Naive thymus-derived CD8-positive, alpha-beta T cell (primary cell): Measurements from ENCODE around the gene GGCT. TPM values are rescaled to one million over a fixed set of nuclear protein-coding genes. Genes with fewer than 3 reads are reported as not detected.

ENCODE experiments used
- ATAC-seq, 2 donors: fragments of 150-1000 bp; cut with Tn5 transposase in 1 of 2; sonication (Bioruptor Pico), chemical (Tn5 transposase) in 1 of 2; 1 replicate in 1 of 2; 2 replicates in 1 of 2; pipeline ENCODE4 v1.10.0; 2021; ENCODE audit warnings: mild to moderate bottlenecking in 2 of 2, moderate library complexity in 2 of 2
- POLR2A ChIA-PET: fragments of 350-600 bp; sonication (Branson Sonifier 250); formaldehyde crosslinking; loops from one replicate; lab custom pipeline; 2021; ENCODE audit warnings: antibody characterized with exemption; lab: Charles Lee
- DNase-seq, 10 donors: peaks; one replicate each; pipeline versions ENCODE4 v3.0.0 to v3.0.0-alpha.2; 2020 to 2022
- H3K27ac Mint-ChIP-seq, 10 donors: one replicate each; pipeline ENCODE4 v1.8.0; 2020 to 2022; ENCODE audit warnings: mild to moderate bottlenecking in 10 of 10, mixed read lengths in 10 of 10, moderate library complexity in 4 of 10, inconsistent platforms in 1 of 10
- H3K27me3 Mint-ChIP-seq, 5 donors: one replicate each; pipeline ENCODE4 v1.8.0; 2021 to 2022; ENCODE audit warnings: mixed read lengths in 5 of 5
- H3K36me3 Mint-ChIP-seq, 3 donors: one replicate each; pipeline ENCODE4 v1.8.0; 2020 to 2022; ENCODE audit warnings: mixed read lengths in 3 of 3, mild to moderate bottlenecking in 2 of 3, inconsistent platforms in 1 of 3
- H3K4me1 Mint-ChIP-seq, 4 donors: one replicate each; pipeline ENCODE4 v1.8.0; 2021 to 2022; ENCODE audit warnings: mixed read lengths in 4 of 4
- H3K4me3 Mint-ChIP-seq, 10 donors: one replicate each; pipeline ENCODE4 v1.8.0; 2020 to 2022; ENCODE audit warnings: mild to moderate bottlenecking in 10 of 10, mixed read lengths in 10 of 10, moderate library complexity in 6 of 10, inconsistent platforms in 1 of 10
- H3K9me3 Mint-ChIP-seq, 9 donors: one replicate each; pipeline ENCODE4 v1.8.0; 2020 to 2022; ENCODE audit warnings: mixed read lengths in 9 of 9, mild to moderate bottlenecking in 3 of 9, inconsistent platforms in 1 of 9, moderate library complexity in 1 of 9
- polyA plus RNA-seq, 3 donors: library from polyadenylated mRNA; unstranded; fragments of 300-500 nt; fragmentation: Illumina TruSeq; gene quantifications; one replicate each; pipeline ENCODE4 v1.2.3, GENCODE V29; 2021
- total RNA-seq, 8 experiments: library from RNA in 2 of 8; stranded (reverse) in 2 of 8; gene quantifications; one replicate each; pipeline ENCODE4 v1.2.3 and lab custom pipeline; 2021 to 2026

The GGCT gene
- total and polyA plus RNA-seq, 5 experiments from 2014 or later: 13.8 to 28.2 (median 26.0) TPM

GRCh38 chr7:30473903-30474302 lies 30.7 kb downstream of the GGCT start:
- Mint-ChIP-seq H3K27ac (peak overlapping the region in 2 of 10 donors; percentile 18 to 47), H3K4me3 (no peak overlapping the region), H3K27me3 (no peaks in the 10 kb centered on the region), H3K4me1 (peaks cover 29 to 92% (median 88%) of the 10 kb centered on the region in 4 donors), H3K36me3 (peaks cover 0 to 7% (median 6%) of the 10 kb centered on the region in 3 donors), H3K9me3 (no peaks in the 10 kb centered on the region)
- POLR2A ChIA-PET: interaction anchor here (0.7 kb wide), 1 partner anchor 130 kb away, joined by 3 read pairs; no protein-coding TSS in a partner anchor
- DNase-seq (no peak), ATAC-seq (no peak)

GRCh38 chr7:30472784-30473775 lies 31.5 kb downstream of the GGCT start:
- Mint-ChIP-seq H3K9me3 (no peaks in the 10 kb centered on the region), H3K27me3 (no peaks in the 10 kb centered on the region), H3K27ac (peak overlapping the region in 6 of 10 donors; percentile 1 to 66 (median 32)), H3K4me3 (no peak overlapping the region), H3K36me3 (peaks cover 0 to 7% (median 6%) of the 10 kb centered on the region in 3 donors), H3K4me1 (peaks cover 30 to 97% (median 93%) of the 10 kb centered on the region in 4 donors)
- DNase-seq: no peak
- no peak for ATAC-seq
- POLR2A ChIA-PET: interaction anchor here (0.7 kb wide), 1 partner anchor 130 kb away, joined by 3 read pairs; no protein-coding TSS in a partner anchor

- Mint-ChIP-seq H3K36me3 (peaks cover 0 to 7% (median 6%) of the 10 kb centered on the region in 3 donors), H3K27me3 (no peaks in the 10 kb centered on the region), H3K4me3 (peak overlapping the region in 3 of 10 donors; percentile 5 to 46 (median 37)), H3K9me3 (no peaks in the 10 kb centered on the region), H3K4me1 (peaks cover 30 to 96% (median 91%) of the 10 kb centered on the region in 4 donors), H3K27ac (peak overlapping the region in 6 of 10 donors; percentile 1 to 66 (median 29))
- DNase-seq: no peak
- POLR2A ChIA-PET: no interaction called here
- ATAC-seq: peak in 1 of 2 donors; percentile 33
These were observed 32.4 kb downstream of the GGCT start for GRCh38 chr7:30472081-30472783.

GRCh38 chr7:30471205-30471604 lies 33.4 kb downstream of the GGCT start:
- POLR2A ChIA-PET: no interaction called here
- peaks cover 31 to 95% (median 82%) of the 10 kb centered on the region in 4 donors for H3K4me1 Mint-ChIP-seq
- H3K9me3 Mint-ChIP-seq: no peaks in the 10 kb centered on the region
- peak overlapping the region in 4 of 10 donors; percentile 14 to 35 (median 22) for H3K4me3 Mint-ChIP-seq
- H3K36me3 Mint-ChIP-seq: peaks cover 0 to 7% (median 6%) of the 10 kb centered on the region in 3 donors
- no peak for DNase-seq
- no peak for ATAC-seq
- H3K27ac Mint-ChIP-seq: peak overlapping the region in 3 of 10 donors; percentile 56 to 66 (median 56)
- H3K27me3 Mint-ChIP-seq: no peaks in the 10 kb centered on the region

- no peaks in the 10 kb centered on the region for H3K27me3 Mint-ChIP-seq
- no peaks in the 10 kb centered on the region for H3K9me3 Mint-ChIP-seq
- peak overlapping the region in 4 of 10 donors; percentile 3 to 20 (median 14) for H3K4me3 Mint-ChIP-seq
- peak overlapping the region in 4 of 10 donors; percentile 13 to 66 (median 56) for H3K27ac Mint-ChIP-seq
- H3K4me1 Mint-ChIP-seq: peaks cover 30 to 95% (median 80%) of the 10 kb centered on the region in 4 donors
- POLR2A ChIA-PET: no interaction called here
- ATAC-seq (no peak), DNase-seq (no peak)
- peaks cover 0 to 7% (median 6%) of the 10 kb centered on the region in 3 donors for H3K36me3 Mint-ChIP-seq
These were observed 33.9 kb downstream of the GGCT start for GRCh38 chr7:30470771-30471170.

GRCh38 chr7:30470163-30470770 lies 34.4 kb downstream of the GGCT start:
- POLR2A ChIA-PET: no interaction called here
- H3K9me3 Mint-ChIP-seq: no peaks in the 10 kb centered on the region
- H3K36me3 Mint-ChIP-seq: peaks cover 0 to 7% (median 6%) of the 10 kb centered on the region in 3 donors
- H3K4me1 Mint-ChIP-seq: peaks cover 30 to 95% (median 80%) of the 10 kb centered on the region in 4 donors
- peak overlapping the region in 2 of 10 donors; percentile 3 to 13 for H3K27ac Mint-ChIP-seq
- DNase-seq: no peak
- H3K4me3 Mint-ChIP-seq: peak overlapping the region in 2 of 10 donors; percentile 3 to 20
- H3K27me3 Mint-ChIP-seq: no peaks in the 10 kb centered on the region
- ATAC-seq: no peak

- peak overlapping the region in 3 of 10 donors; percentile 28 to 52 (median 48) for H3K27ac Mint-ChIP-seq
- H3K36me3 Mint-ChIP-seq: peaks cover 0 to 4% (median 3%) of the 10 kb centered on the region in 3 donors
- H3K4me1 Mint-ChIP-seq: peaks cover 30 to 96% (median 78%) of the 10 kb centered on the region in 4 donors
- no peak for ATAC-seq
- H3K9me3 Mint-ChIP-seq: no peaks in the 10 kb centered on the region
- H3K27me3 Mint-ChIP-seq: no peaks in the 10 kb centered on the region
- DNase-seq: no peak
- no peak overlapping the region for H3K4me3 Mint-ChIP-seq
- POLR2A ChIA-PET: interaction anchor here (0.6 to 2.4 kb wide), 2 partner anchors 9 to 24 kb away, joined by 7 to 15 read pairs; partner anchors contain the start of gene NOD1
These were observed 35.3 kb downstream of the GGCT start for GRCh38 chr7:30469303-30469702.

- ATAC-seq (no peak), DNase-seq (no peak)
- Mint-ChIP-seq H3K36me3 (peaks cover 0 to 7% (median 3%) of the 10 kb centered on the region in 3 donors), H3K27ac (peak overlapping the region in 3 of 10 donors; percentile 52 to 63 (median 58)), H3K9me3 (no peaks in the 10 kb centered on the region), H3K4me1 (peaks cover 26 to 96% (median 76%) of the 10 kb centered on the region in 4 donors), H3K4me3 (no peak overlapping the region), H3K27me3 (no peaks in the 10 kb centered on the region)
- POLR2A ChIA-PET: interaction anchor here (0.6 to 2.4 kb wide), 2 partner anchors 10 to 23 kb away, joined by 7 to 15 read pairs; partner anchors contain the start of gene NOD1
These were observed 35.8 kb downstream of the GGCT start for GRCh38 chr7:30468791-30469190.

- H3K4me3 Mint-ChIP-seq: no peak overlapping the region
These were observed 36.6 kb downstream of the GGCT start for GRCh38 chr7:30468041-30468440.

GRCh38 chr7:30467271-30467670 lies 37.4 kb downstream of the GGCT start:
- POLR2A ChIA-PET: interaction anchor here (2.4 kb wide), 1 partner anchor 11 kb away, joined by 15 read pairs; the partner anchor contains the start of gene NOD1
- Mint-ChIP-seq H3K27me3 (no peaks in the 10 kb centered on the region), H3K27ac (peak overlapping the region in 2 of 10 donors; percentile 15 to 22), H3K9me3 (no peaks in the 10 kb centered on the region), H3K36me3 (peaks cover 0 to 21% (median 0%) of the 10 kb centered on the region in 3 donors), H3K4me3 (no peak overlapping the region), H3K4me1 (peaks cover 23 to 95% (median 62%) of the 10 kb centered on the region in 4 donors)
- ATAC-seq: no peak
- DNase-seq: no peak

More at GRCh38 chr7:30468041-30468440, 36.6 kb downstream of the GGCT start:
- H3K4me1 Mint-ChIP-seq: peaks cover 26 to 96% (median 69%) of the 10 kb centered on the region in 4 donors
- no peaks in the 10 kb centered on the region for H3K27me3 Mint-ChIP-seq
- DNase-seq (no peak), ATAC-seq (no peak)
- no peaks in the 10 kb centered on the region for H3K9me3 Mint-ChIP-seq
- peaks cover 0 to 14% (median 3%) of the 10 kb centered on the region in 3 donors for H3K36me3 Mint-ChIP-seq
- POLR2A ChIA-PET: interaction anchor here (2.4 kb wide), 1 partner anchor 10 kb away, joined by 15 read pairs; the partner anchor contains the start of gene NOD1
- peak overlapping the region in 4 of 10 donors; percentile 8 to 65 (median 51) for H3K27ac Mint-ChIP-seq

- H3K4me1 Mint-ChIP-seq: peaks cover 18 to 89% (median 52%) of the 10 kb centered on the region in 4 donors
- ATAC-seq (no peak), DNase-seq (no peak)
- H3K36me3 Mint-ChIP-seq: peaks cover 0 to 21% (median 0%) of the 10 kb centered on the region in 3 donors
- H3K9me3 Mint-ChIP-seq: no peaks in the 10 kb centered on the region
- peak overlapping the region in 1 of 10 donors; percentile 11 for H3K27ac Mint-ChIP-seq
- H3K27me3 Mint-ChIP-seq: no peaks in the 10 kb centered on the region
- H3K4me3 Mint-ChIP-seq: no peak overlapping the region
- POLR2A ChIA-PET: no interaction called here
These were observed 38.4 kb downstream of the GGCT start for GRCh38 chr7:30466266-30466665.
